ENCODE data around the gene CFAP299.
"Not testable (repeated sequence)": the region's sequence is repeated elsewhere in the genome, so short reads cannot be mapped to it uniquely, and the experiment has no call there.

The CFAP299 gene

DNA sequence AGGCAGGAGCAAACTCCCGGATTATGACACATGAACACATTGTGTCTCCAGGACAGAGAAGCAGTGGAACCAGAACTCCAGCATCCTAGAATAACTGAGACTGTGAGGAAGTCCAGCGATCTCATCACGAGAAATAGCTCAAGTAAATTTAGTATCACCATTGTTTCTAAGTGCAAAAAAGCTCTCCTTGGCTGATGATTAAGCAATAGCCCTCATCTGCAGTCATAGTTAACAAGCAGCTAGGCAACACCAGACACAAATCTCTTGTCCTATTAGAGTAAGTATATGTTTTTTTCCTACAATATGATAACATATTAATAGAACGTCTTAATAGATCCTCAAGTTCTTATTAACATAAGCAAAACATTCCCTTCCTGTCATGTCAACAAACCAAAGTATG lies 2.4 kb upstream of the CFAP299 start:
- DNase-seq = no peak

DNA sequence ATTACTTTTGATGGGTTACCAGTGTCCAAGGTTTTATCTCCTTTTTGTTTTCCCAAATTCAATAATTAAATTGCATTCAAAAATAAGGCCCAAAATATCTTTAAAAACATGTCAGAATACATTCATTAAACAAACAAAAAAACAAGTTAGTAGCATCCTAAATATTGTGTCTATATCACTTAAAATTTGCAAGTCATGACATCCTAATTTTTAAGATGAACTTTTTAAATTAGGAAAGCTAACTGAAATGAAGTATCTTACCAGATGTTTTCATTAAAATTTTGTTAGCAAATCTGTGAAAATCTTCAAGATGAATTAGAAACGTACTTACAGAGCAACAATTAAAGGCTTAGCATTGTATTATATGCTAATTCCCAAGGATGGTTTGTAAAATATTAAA lies 962 bp upstream of the CFAP299 start:
- no peak for DNase-seq

DNA sequence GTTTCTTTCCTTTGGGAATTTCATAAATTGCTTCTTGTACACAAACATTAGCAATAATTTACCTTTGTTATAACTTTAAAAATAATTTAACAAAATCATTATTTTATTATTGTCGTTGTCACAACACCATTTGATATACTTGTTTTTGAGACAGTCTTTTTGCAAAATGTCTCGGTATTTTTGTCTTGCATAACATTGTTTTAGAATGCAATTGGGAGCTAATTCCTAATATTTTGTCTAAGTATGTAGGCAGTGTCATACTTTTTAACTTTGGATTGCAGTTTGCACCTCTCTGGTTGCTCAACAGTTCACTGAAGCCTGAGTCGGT lies 340 bp upstream of the CFAP299 start:
- DNase-seq = no peak

DNA sequence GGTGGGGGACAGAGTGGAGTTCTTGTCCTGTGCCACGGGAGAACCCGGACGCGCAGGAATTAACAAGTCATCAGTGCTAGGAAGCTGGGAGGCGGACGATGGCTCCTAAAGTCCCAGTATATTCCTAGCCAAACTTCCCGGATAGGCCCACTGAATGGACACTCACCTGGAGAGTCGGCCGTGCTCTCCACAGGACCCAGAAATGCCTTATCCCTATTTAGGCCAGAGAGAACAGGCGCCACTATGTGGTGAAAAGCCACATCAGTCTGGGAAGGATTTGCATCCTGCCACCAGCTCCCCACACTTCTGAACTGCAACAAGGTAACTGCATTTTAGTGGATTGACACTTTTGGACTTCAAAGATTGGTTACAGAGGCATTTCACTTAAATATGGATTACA lies 1.1 kb downstream of the CFAP299 start:
- no peak for DNase-seq

DNA sequence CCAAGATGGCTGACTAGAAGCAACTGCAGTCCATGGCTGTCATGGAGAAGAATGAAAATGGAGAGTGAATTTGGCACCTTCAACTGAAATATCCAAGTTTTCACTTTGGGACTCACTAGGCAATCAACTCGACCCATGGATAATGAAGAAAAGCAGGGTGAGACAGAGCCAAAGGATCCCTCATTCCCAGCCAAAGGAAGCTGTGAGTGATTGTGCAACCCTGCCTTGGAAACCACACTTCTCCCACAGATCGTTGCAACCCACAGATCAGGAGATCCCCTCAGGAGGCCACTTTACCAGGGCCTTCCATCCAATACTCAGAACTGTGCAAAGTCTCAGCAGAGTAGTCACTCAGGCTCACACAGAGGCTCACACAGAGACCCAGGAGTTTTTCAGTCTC lies 4.5 kb downstream of the CFAP299 start:
- no peak for DNase-seq

DNA sequence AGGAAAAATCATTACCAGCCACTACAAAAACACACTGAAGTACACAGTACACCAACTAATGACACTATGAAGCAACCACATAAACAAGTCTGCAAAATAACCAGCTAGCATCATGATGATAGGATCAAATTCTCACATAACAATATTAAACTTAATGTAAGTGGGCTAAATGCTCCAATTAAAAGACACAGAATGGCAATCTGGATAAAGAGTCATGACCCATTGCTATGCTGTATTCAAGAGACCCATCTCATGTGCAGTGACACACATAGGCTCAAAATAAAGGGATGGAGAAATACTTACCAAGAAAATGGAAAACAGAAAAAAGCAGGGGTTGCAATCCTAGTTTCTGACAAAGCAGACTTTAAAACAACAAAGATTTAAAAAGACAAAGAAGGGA lies 7.2 kb downstream of the CFAP299 start:
- DNase-seq = not testable (repeated sequence)

DNA sequence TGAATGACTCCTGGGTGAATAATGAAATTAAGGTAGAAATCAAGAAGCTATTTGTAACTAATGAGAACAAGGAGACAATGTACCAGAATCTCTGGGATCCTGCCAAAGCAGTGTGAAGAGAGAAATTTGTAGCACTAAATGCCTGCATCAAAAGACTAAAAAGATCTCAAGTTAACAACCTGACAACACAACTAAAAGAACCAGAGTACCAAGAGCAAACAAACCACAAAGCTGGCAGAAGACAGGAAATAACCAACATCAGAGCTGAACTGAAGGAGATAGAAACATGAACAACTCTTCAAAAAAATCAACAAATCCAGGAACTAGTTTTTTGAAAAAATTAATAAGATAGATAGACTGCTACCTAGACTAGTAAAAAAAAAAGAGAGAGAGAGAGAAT lies 8.4 kb downstream of the CFAP299 start:
- no peak for DNase-seq

DNA sequence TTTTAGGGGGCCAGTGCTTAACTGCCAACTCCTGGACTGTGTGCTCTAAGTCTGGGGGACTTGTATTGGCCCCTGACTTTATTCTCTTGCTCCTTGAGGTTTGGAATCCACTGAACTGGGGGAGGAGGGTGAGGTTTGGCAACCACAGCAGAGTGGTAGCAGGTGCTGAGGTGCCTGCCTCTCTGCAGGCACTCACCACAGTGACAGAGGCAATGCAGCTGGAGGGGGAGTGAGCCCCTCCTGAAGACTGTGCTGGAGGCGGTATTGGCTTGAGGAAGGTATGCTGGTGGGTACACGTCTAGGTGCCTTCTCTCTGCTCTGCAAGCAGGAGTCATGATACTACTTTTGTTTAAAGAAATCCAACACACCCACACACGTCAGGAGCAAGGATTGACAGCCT lies 24.6 kb downstream of the CFAP299 start:
- DNase-seq = no peak

DNA sequence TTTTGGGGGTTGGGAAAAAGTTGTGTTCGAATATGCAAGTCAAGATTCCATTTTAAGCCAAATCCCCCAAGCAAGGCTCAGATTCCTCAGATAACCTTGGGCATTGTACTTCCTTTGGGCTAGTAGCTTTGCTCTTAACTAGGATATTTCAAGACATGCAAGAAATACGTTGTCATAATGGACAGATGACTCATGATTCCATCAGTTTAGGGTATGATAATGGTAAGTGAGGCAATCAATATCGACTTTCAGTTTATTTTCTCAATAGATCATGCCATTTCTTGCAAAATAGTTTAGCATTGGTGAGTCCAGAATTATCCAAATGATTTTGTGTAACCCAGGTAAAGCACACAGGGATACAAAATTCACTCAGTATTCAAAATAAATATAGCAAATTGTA lies 25.4 kb downstream of the CFAP299 start:
- DNase-seq = no peak

DNA sequence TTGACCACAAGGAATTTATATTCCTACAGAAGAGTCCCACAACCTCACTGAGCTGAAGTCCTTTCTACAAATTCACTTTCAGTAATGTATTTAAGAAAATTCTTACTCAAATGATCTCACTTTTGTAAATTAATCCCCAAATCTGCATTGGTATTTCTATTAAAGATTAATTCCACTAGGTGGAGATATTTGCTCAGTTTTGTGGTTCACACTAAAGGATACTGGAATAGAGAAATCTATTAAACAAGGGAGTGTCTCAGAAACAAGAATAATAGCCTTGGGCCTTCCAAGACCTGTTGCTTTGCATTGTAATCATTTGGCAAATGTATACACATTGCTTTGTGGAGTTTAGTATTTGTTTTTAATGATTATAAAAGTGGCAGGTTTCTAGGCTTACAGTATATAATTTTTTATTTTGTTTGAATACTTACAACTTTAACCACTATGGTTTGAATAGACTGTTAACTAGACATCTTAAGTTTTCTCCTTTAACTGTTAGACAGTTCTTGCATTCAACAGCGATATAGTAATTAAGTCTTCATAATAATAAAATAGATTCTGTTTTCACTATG lies 25.9 kb downstream of the CFAP299 start:
- no peak for DNase-seq

DNA sequence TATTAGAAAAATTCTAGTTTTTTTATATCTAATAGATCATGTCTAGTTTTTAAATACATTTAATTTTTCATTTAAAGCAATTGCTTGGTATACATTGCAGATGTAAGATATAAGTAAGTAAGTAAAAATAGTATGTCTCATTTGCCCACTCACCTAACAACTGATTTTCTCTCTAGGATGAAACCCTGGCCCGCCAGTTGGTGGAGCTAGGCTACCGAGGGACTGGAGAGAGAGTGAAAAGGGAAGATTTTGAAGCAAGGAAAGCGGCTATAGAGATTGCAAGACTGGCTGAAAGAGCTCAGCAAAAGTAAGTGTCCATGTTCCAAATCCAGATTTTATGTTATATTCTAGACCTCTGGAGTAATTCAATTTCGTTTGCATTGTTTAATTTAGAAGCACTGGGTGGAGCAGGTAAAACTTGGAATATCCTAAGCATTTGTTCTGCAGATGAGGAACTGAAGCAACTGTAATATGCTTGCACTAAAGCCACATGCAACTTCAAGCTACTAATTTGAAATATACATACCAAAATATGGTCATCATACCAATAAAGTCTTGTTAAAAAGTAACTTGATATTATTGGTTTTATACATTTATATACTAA lies 27.1 kb downstream of the CFAP299 start:
- DNase-seq = peak; percentile 40

DNA sequence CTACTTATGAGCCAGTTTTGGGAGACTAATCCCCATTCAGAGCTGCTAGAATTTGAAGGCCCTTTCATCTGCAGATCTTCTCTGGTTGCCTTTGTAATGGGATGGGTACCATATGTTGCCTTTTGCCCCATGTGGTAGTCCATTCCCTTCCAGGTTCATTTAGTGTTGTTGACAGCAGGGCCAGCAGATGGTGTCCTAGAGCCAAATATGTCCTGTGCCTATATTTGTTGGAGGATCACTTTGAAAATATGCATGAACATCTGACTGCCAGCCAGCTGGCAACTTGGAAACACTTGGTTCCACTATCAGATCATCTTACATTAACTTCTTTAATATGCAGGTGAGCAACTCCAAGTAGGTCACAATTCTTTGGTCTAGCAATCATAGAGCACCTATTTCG lies 30.4 kb downstream of the CFAP299 start:
- peak; percentile 64 to 67 for DNase-seq

DNA sequence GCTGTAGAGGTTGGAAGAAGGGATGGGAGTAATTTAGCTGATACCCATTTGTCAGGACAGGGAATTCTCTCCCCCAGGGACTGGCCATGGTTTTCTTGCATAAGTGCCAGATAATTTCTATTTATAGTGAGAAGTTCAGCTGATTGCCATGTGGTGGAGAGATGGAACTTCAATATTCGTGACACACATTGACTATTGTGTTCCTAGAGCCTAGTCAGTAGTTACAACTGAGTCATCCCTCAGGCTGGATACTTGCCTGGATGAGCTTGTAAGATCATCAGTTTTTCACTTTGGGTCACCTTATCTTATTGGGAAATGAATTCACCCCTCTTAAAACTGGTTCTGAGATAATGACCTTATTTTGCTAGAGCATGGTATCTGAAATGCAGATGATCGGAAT lies 32.2 kb downstream of the CFAP299 start:
- DNase-seq = no peak

DNA sequence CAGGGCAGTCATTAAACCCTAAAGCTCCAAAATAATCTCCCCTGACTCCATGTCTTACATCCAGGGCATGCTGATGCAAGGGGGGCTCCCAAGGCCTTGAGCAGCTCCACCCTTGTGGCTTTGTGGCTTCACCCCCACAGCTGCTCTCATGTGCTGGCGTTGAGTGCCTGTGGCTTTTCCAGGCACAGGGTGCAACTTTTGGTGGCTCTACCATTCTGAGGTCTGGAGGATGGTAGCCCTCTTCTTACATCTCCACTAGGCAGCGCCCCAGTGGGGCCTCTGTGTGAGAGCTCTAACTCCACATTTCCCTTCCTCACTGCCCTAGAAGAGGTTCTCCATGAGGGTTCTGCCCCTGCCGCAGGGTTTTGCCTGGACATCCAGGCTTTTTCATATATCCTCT lies 35.1 kb downstream of the CFAP299 start:
- DNase-seq = no peak

DNA sequence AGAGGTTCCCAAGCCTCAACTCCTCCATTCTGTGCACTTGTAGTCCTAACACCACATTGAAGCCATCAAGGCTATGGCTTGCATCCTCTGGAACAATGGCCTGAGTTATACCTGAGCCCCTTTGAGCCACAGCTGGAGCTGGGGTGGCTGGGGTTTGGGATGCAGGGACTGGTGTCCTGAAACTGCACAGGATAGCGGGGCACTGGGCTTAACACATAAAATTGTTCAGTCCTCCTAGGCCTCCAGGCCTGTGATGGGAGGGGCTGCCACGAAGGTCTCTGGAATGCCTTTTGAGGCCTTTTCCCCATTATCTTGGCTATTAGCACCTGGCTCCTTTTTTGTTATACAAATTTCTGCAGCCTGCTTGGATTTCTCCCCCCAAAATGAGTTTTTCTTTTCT lies 35.5 kb downstream of the CFAP299 start:
- DNase-seq = no peak

DNA sequence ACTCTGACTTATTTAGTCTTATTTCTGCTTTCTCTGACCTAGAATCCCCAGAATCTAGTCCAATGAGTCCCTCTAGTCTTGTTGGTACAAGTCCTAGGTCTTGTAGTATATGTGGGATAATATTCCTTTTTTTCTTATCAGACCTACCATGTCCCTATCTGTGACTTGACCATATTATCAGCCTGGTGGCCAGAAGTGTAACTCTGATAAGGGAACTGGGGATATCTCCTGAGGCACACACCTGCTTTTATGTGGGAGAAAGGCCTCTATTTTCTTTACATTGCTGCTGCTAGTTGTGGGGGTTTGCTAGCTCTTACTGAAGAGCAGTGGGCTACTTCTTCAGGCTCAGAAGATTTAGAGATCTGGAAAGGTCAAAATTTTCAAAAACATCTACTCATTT lies 38.6 kb downstream of the CFAP299 start:
- no peak for DNase-seq

DNA sequence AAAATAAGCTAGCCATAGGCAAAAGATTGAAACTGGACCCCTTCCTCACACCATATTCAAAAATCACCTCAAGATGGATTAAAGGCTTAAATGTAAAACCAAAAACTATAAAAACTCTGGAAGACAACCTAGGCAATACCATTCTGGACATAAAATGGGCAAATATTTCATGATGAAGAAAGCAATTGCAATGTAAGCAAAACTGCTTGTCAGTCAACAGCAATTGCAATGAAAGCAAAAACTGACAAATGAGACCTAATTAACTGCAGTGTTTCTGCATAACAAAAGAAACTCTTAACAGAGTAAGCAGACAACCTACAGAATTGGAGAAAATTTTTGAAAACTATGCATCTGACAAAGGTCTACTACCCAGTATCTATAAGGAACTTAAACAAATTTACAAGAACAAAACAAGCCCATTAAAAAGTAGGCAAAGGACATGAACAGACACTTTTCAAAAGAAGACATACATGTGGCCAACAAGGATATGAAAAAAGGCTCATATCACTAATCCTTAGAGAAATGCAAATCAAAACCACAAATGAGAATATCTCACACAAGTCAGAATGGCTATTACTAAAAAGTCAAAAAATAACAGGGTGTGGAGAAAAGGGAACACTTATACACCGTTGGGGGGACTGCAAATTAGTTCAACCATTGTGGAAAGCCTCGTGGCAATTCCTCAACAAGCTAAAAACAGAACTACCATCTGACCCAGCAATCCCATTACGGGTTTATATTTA lies 46.7 kb downstream of the CFAP299 start:
- no peak for DNase-seq

DNA sequence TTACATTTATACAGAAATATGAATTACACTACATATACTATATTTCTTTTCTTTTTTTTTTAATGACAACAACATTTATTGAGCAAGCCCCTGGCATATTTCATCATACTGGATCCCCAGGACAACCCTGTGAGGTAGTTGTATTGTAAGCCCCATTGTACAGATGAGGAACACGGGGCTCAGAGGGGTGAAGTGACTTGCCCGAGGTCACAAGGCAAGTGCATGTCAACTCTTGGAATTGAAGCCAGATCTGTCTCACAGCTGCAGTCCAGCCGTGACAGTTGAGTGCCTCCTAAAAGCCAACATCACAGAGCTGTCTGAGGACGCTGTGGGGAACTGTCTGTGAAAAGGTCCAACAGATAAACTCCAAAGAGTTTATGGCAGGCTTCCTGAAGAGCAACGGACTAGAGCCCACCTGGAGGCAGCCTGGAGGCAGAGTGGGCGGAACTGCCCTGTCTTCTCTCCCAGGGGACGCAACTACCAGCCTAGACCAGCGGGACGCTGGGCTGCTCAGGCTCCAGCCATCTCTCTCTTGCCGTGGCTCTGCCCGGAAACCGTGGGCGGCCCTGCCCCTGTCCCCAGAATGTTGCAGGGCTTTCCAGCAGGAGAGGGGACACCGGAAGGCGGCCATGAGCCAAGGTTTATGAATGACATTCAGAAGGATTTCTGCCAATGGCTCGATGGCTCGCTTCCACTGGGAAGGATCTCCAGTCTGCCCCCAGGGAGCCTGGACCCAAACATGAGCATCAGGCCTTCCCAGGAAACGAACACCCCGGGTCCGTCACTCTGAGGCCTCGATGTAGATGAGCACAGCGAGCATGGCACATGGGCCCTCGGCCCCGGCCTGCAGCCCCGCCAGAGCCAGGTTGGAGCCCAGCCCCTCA lies 50.1 kb downstream of the CFAP299 start:
- no peak for DNase-seq

DNA sequence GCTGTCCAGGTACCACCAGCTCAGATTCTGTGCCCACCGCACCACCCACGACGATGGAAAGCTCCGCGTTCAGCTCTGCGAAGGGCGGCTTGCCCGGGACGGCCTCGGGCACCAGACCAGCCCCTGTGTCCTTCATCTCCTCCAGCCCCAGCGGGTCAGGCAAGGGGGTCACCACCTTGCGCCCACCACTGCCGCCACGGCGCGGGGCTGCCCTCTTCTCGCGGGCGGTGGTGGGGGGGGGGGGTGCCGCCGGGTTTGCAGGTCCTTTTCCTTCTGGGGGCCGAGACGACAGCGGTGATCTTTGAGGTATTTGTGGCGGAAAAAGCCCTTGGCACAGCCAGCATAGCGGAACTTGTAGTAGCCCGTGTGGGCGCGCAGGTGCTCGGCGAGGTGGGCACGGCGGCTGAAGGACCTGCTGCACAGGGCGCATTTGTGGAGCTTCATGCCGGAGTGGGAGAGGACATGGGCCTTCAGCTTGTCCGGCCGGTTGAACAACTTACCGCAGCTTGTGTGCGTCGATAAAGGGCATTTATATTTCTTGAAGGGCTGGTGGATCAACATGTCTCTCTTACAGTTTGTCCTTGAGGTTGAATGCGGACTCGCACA lies 50.9 kb downstream of the CFAP299 start:
- DNase-seq = no peak

DNA sequence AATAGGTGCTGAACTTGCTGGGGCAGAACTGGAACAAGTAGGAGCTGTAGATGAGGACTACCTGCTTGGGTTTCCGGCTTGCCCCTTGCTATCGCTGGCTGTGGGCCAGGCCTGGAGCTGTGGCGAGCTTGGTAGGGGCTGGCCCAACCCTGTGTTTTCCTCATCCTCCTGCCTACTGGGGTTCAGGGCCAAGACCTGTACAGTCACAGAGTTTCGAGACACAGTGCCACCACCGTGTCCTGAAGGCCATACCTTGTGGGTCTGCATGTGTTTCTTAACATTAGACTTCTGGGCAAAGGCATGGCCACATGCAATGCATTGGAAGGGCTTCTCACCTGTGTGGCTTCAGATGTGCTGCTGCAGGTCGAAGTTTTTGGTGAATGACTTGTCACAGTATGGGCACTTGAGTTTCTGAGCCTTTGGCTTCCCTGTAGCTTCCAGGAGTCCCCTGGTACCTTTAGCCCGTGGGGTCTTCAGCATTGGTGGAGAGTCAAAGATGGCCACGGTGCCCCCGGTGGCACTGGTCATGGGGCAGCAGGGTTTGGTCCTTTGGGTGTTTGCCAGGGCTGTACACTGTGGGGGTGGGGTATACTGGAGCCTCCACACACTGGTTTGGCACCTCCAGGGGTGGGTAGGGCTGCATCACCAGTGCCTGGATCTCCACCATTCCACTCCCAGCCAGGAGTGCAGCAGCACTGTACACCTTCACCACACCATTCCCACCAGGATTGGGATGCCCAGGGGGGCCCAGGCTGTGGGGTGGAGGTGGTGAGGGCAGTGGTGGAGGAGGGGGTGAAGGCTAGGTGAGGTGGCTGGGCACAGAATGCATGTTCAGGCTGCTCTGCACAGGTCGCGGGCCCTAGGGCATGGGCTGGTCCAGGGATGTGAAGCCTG lies 52.1 kb downstream of the CFAP299 start:
- DNase-seq = no peak

DNA sequence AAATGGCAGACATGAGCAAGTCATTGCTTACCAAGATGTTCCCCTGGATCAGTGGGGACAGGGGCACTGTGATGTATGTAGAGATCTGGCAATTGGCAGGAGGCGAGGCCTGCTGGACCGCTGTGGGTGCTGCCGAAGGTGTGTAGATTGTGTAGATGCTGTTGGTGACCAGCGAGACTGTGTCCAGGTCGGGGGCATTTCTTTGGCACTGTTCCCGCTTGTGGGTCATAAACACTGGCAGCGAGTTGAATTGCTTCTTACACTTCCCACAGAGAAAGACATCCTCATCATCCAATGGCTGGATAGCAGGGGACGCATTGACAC lies 52.7 kb downstream of the CFAP299 start:
- no peak for DNase-seq

DNA sequence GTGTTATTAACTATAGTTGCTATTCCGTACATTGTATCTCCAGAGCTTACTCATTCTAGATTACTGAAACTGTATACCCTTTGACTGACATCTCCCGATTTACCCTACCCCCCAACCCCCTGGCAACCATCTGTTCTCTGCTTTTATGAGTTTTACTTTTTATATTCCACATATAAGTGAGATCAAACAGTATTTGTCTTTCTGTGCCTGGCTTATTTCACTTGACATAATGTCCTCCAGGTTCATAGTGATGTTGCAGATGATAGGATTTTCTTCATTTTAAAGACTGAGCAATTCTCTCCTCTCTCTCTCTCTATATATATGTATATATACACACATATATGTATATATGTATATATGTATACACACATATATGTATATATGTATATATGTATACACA lies 54.6 kb downstream of the CFAP299 start:
- DNase-seq = no peak

Data from activated T-cell treated with anti-CD3 and anti-CD28 coated beads, Interleukin-2, amount 50 U/mL, for 48 hours (primary cell).